ENCODE results near the gene KLLN. TPM values are rescaled to one million over a fixed set of nuclear protein-coding genes. Genes with fewer than 3 reads are reported as not detected.

KLLN gene, protein sequence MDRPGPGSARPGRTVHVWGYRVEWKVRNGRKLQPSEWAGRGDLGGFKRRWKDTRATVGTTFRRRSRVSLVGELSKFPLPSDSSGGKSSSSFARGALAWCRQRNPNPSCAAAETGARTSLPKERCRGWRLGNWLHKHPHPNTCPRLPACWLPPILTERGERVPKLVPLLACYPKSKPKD
- total RNA-seq: 1.3 and 1.8 TPM in 2 replicates

DNA sequence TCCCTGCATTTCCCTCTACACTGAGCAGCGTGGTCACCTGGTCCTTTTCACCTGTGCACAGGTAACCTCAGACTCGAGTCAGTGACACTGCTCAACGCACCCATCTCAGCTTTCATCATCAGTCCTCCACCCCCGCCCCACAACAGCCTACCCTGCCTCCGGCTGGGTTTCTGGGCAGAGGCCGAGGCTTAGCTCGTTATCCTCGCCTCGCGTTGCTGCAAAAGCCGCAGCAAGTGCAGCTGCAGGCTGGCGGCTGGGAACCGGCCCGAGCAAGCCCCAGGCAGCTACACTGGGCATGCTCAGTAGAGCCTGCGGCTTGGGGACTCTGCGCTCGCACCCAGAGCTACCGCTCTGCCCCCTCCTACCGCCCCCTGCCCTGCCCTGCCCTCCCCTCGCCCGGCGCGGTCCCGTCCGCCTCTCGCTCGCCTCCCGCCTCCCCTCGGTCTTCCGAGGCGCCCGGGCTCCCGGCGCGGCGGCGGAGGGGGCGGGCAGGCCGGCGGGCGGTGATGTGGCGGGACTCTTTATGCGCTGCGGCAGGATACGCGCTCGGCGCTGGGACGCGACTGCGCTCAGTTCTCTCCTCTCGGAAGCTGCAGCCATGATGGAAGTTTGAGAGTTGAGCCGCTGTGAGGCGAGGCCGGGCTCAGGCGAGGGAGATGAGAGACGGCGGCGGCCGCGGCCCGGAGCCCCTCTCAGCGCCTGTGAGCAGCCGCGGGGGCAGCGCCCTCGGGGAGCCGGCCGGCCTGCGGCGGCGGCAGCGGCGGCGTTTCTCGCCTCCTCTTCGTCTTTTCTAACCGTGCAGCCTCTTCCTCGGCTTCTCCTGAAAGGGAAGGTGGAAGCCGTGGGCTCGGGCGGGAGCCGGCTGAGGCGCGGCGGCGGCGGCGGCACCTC is at the start of gene KLLN, which contains the start of gene PTEN:
TSS of gene KLLN (minus strand) at position 481 of the 891 bp plus-strand sequence. CDS start 1,046 bp downstream, outside the sequence.
TSS of gene PTEN (plus strand) at position 573 of the 891 bp plus-strand sequence. CDS start 845 bp downstream, outside the sequence.

DNA sequence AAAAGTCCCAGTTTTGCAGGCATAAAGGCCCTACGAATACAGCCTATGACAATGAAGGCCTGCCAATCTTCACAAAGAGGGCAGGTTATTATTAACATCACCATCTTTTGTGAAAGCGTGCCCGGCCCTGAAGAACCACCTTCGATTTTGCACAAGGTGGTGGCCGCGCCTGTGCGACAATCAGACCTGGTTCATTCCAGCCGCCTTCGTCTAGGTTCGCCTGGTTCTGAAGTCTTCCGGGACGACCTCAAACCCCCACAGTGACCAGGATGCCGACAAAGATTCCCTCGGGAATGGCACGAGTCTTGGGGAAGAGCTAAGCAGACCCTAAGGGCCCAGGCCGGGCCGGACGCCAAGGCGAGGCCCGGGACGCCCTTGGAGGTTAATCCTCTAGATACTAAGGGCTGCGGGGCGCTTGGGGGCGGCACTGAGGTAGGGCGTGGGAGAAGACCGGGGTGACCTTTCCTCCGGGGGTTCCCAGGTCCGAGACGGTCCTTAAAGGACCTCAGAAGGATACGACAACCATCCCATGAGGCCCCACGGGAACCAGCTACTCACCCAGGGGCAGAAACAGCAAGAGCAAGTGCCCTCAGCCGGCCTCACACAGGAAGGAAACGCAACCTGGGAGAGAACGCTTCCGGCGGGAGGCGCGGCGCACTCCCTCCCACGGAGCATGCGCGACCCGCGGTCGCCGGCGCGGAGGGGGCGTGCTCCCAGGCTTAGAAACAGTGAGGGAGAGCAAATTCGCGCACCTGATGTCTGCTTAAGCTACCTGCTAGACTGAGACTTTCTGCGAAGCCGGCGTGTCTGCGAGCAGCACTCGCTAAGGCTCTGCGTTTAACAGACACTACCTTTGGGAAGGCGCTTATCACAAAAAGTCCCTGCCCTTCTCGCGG is 45.5 kb downstream of the KLLN start, which contains the start of gene ATAD1:
TSS of gene ATAD1 (minus strand) at position 618 of the 896 bp plus-strand sequence. CDS start 3,627 bp downstream, outside the sequence.

Other genes with a start within 250 kb of the KLLN start
- 95.4 and 98.3 TPM in 2 replicates for gene PAPSS2, start 203.7 kb downstream of the KLLN start, total RNA-seq
- 31.8 and 51.4 TPM in 2 replicates for gene ATAD1, start 45.3 kb downstream of the KLLN start, total RNA-seq
- gene PTEN, start 92 bp upstream of the KLLN start, total RNA-seq: 147 and 167 TPM in 2 replicates